Measurements from ENCODE around the gene MCCD1. TPM values are rescaled to one million over a fixed set of nuclear protein-coding genes. Genes with fewer than 3 reads are reported as not detected.

MCCD1 gene
- total and polyA plus RNA-seq, 2 of the 13 experiments (the other 11 are each of a cell fraction or from before 2014, with no cell fraction given) = 0.15 TPM; not detected in 1

GRCh38 chr6:31528821-31529328 lies at the start of gene MCCD1 (continued):
- TF ChIP-seq CHD4 (IDR thresholded peaks at IDR 0.05; ENCODE audit: borderline replicate concordance, low read length) (no peak), POLR2A (IDR thresholded peaks at IDR 0.05; ENCODE audit: insufficient read depth in 1 of 2, low read depth in 2 of 2, low read length in 2 of 2) (peak; percentile 35 to 57; a peak in 2 of 4 replicates), BRF2 (CRISPR knock-in tag; IDR thresholded peaks at IDR 0.05) (no peak), ZNF777 (CRISPR knock-in tag; IDR thresholded peaks at IDR 0.05) (no peak), TOPORS (CRISPR knock-in tag; IDR thresholded peaks at IDR 0.05) (no peak; the same call in 1 of the 2 replicates), ZBTB37 (CRISPR knock-in tag; IDR thresholded peaks at IDR 0.05) (no peak), KDM6A (CRISPR knock-in tag; IDR thresholded peaks at IDR 0.05; ENCODE audit: low read depth) (no peak), ZBTB7A (CRISPR knock-in tag; IDR thresholded peaks at IDR 0.05) (no peak), MTA1 (CRISPR knock-in tag; IDR thresholded peaks at IDR 0.05; ENCODE audit: borderline replicate concordance) (no peak), ZNF496 (CRISPR knock-in tag; IDR thresholded peaks at IDR 0.05; ENCODE audit: insufficient replicate concordance) (no peak), ZNF234 (CRISPR knock-in tag; conservative IDR thresholded peaks at IDR 0.05) (no peak), TARDBP (CRISPR knock-in tag; IDR thresholded peaks at IDR 0.05) (peak; percentile 56), ETV6 (CRISPR knock-in tag; conservative IDR thresholded peaks at IDR 0.05) (no peak), DBP (CRISPR knock-in tag; IDR thresholded peaks at IDR 0.05; ENCODE audit: not compliant biosample characterization) (no peak), ZNF678 (CRISPR knock-in tag; IDR thresholded peaks at IDR 0.05) (no peak), BHLHE40 (IDR thresholded peaks at IDR 0.05; ENCODE audit: low read length) (0 out of 2 replicates have a peak, but pooled peaks have one; percentile 11), ZBTB34 (CRISPR knock-in tag; IDR thresholded peaks at IDR 0.05) (no peak), PITX1 (CRISPR knock-in tag; IDR thresholded peaks at IDR 0.05) (no peak), ZNF891 (CRISPR knock-in tag; IDR thresholded peaks at IDR 0.05) (no peak), ZNF720 (CRISPR knock-in tag; IDR thresholded peaks at IDR 0.05) (no peak), ZFX (CRISPR knock-in tag; IDR thresholded peaks at IDR 0.05; ENCODE audit: low read depth) (no peak), ZFP36L2 (CRISPR knock-in tag; IDR thresholded peaks at IDR 0.05) (no peak), NCOA5 (CRISPR knock-in tag; IDR thresholded peaks at IDR 0.05) (no peak), CEBPZ (IDR thresholded peaks at IDR 0.05; ENCODE audit: low read length) (no peak), ZNF20 (CRISPR knock-in tag; IDR thresholded peaks at IDR 0.05) (no peak)

Data from HepG2 (cell line).